HL-60 (cell line): ENCODE results near the gene MOB3A.

Source experiments
- DNase-seq, 2 experiments: peaks; one replicate each; pipeline ENCODE4 v3.0.0-alpha.2; 2010 to 2020; ENCODE audit warnings: low read depth in 1 of 2, low spot score in 1 of 2
- H3K27ac ChIP-seq: fragments of 250-450 bp; sonication (Bioruptor Pico); replicated peaks from 2 replicates; pipeline ENCODE4 v1.5.1; 2020; ENCODE audit warnings: mild to moderate bottlenecking, moderate library complexity
- H3K27me3 ChIP-seq: fragments of 250-450 bp; sonication (Bioruptor Pico); 2 replicates; pipeline ENCODE4 v1.5.1; 2021; ENCODE audit warnings: mild to moderate bottlenecking, moderate library complexity; ENCODE audit not compliant: insufficient read depth, poor library complexity, severe bottlenecking
- H3K4me3 ChIP-seq: replicated peaks from 2 replicates; pipeline ENCODE4 v1.5.1; 2011; ENCODE audit warnings: mild to moderate bottlenecking, control low read depth, low read length; ENCODE audit not compliant: insufficient read depth
- CTCF ChIP-seq: IDR thresholded peaks from one replicate; pipeline ENCODE4 v1.5.1; 2011; ENCODE audit warnings: low read length, control low read depth, inconsistent platforms; ENCODE audit not compliant: insufficient read depth
- GABPA ChIP-seq: IDR thresholded peaks from 2 replicates; pipeline ENCODE4 v1.6.1; 2012; ENCODE audit warnings: low read depth
- POLR2AphosphoS5 ChIP-seq: IDR thresholded peaks from 2 replicates; pipeline ENCODE4 v1.6.1; 2012; ENCODE audit warnings: low read depth
- REST ChIP-seq: IDR thresholded peaks from 2 replicates; pipeline ENCODE4 v1.6.1; 2012; ENCODE audit warnings: low read depth; ENCODE audit not compliant: insufficient replicate concordance
- SPI1 ChIP-seq: IDR thresholded peaks from 2 replicates; pipeline ENCODE4 v1.6.1; 2012; ENCODE audit warnings: low read depth, mild to moderate bottlenecking, borderline replicate concordance

The MOB3A gene

GRCh38 chr19:2076526-2076944 lies 19.6 kb downstream of the MOB3A start:
- Histone ChIP-seq H3K4me3 (no peak overlapping the region), H3K27ac (no peak overlapping the region), H3K27me3 (no peaks in the 10 kb centered on the region)
- no peak for DNase-seq
- TF ChIP-seq REST: no peak
- no peak for TF ChIP-seq POLR2AphosphoS5
- TF ChIP-seq CTCF: no peak
- TF ChIP-seq SPI1: no peak
- no peak for TF ChIP-seq GABPA

- no peak for TF ChIP-seq POLR2AphosphoS5
- TF ChIP-seq SPI1: no peak; the same call in 1 of the 2 replicates
- no peak for TF ChIP-seq REST
- no peak for TF ChIP-seq GABPA
- no peak for TF ChIP-seq CTCF
- H3K27ac ChIP-seq: no peak overlapping the region
- no peak overlapping the region for H3K4me3 ChIP-seq
- no peak for DNase-seq
- no peaks in the 10 kb centered on the region for H3K27me3 ChIP-seq
These were observed 23.2 kb downstream of the MOB3A start for GRCh38 chr19:2072757-2073551.

GRCh38 chr19:2070986-2071673 lies 25.0 kb downstream of the MOB3A start:
- Histone ChIP-seq H3K4me3 (no peak overlapping the region), H3K27me3 (no peaks in the 10 kb centered on the region), H3K27ac (no peak overlapping the region)
- TF ChIP-seq GABPA (no peak), CTCF (no peak), SPI1 (no peak), REST (no peak), POLR2AphosphoS5 (no peak)
- no peak for DNase-seq
